MCF 10A (cell line): Measurements from ENCODE around the gene TMCC2. TPM values are rescaled to one million over a fixed set of nuclear protein-coding genes. Genes with fewer than 3 reads are reported as not detected.

ENCODE experiments used
- BruUV-seq: library from RNA; stranded (reverse); fragments of 400-500 nt; replicated peaks from 2 replicates; lab custom pipeline; 2021; lab: Mats Ljungman, UMichigan
- CTCF ChIA-PET: fragments of 300-600 bp; sonication (Branson Sonifier 250); formaldehyde crosslinking; extraction: SDS; loops from one replicate; lab custom pipeline; 2021; ENCODE audit warnings: antibody characterized with exemption, inconsistent platforms; lab: Yijun Ruan, JAX
- POLR2A ChIA-PET: fragments of 300-600, 350-650 bp; sonication (Branson Sonifier 250); formaldehyde crosslinking; extraction: SDS; loops from one replicate; lab custom pipeline; 2020; ENCODE audit warnings: antibody characterized with exemption, inconsistent platforms; lab: Yijun Ruan, JAX
- DNase-seq: peaks from one replicate; pipeline ENCODE4 v3.0.0-alpha.2; 2018; ENCODE audit not compliant: unreplicated experiment
- H3K27ac Mint-ChIP-seq: one replicate; pipeline ENCODE4 v1.8.0; 2022; ENCODE audit warnings: mild to moderate bottlenecking, low read depth, mixed read lengths; ENCODE audit not compliant: unreplicated experiment
- H3K27me3 Mint-ChIP-seq: one replicate; pipeline ENCODE4 v1.8.0; 2022; ENCODE audit warnings: mixed read lengths; ENCODE audit not compliant: insufficient read depth, unreplicated experiment
- H3K36me3 Mint-ChIP-seq: one replicate; pipeline ENCODE4 v1.8.0; 2022; ENCODE audit warnings: mild to moderate bottlenecking, moderate library complexity, mixed read lengths; ENCODE audit not compliant: insufficient read depth, unreplicated experiment
- H3K4me1 Mint-ChIP-seq: one replicate; pipeline ENCODE4 v1.8.0; 2022; ENCODE audit warnings: mixed read lengths; ENCODE audit not compliant: insufficient read depth, unreplicated experiment
- H3K4me3 Mint-ChIP-seq: one replicate; pipeline ENCODE4 v1.8.0; 2022; ENCODE audit warnings: mild to moderate bottlenecking, moderate library complexity, mixed read lengths; ENCODE audit not compliant: unreplicated experiment
- H3K9me3 Mint-ChIP-seq: one replicate; pipeline ENCODE4 v1.8.0; 2022; ENCODE audit warnings: mixed read lengths; ENCODE audit not compliant: unreplicated experiment
- intact Hi-C: fragments of 100-400 bp; cut with micrococcal nuclease; formaldehyde crosslinking; loops from 2 replicates; pipeline ENCODE4 v1.14.1; 2022
- total RNA-seq: library from RNA; stranded (reverse); gene quantifications from 2 replicates; pipeline ENCODE4 v1.2.3, GENCODE V29; 2022
- TF ChIP-seq, protein P1 (sequence below): fragments of 200-600 bp; IDR thresholded peaks from one replicate; pipeline ENCODE4 v1.8.0; 2022; ENCODE audit warnings: antibody characterized with exemption, mild to moderate bottlenecking; ENCODE audit not compliant: unreplicated experiment

Gene TMCC2
- total RNA-seq, 1 experiment from 2014 or later = 0.79 TPM

DNA sequence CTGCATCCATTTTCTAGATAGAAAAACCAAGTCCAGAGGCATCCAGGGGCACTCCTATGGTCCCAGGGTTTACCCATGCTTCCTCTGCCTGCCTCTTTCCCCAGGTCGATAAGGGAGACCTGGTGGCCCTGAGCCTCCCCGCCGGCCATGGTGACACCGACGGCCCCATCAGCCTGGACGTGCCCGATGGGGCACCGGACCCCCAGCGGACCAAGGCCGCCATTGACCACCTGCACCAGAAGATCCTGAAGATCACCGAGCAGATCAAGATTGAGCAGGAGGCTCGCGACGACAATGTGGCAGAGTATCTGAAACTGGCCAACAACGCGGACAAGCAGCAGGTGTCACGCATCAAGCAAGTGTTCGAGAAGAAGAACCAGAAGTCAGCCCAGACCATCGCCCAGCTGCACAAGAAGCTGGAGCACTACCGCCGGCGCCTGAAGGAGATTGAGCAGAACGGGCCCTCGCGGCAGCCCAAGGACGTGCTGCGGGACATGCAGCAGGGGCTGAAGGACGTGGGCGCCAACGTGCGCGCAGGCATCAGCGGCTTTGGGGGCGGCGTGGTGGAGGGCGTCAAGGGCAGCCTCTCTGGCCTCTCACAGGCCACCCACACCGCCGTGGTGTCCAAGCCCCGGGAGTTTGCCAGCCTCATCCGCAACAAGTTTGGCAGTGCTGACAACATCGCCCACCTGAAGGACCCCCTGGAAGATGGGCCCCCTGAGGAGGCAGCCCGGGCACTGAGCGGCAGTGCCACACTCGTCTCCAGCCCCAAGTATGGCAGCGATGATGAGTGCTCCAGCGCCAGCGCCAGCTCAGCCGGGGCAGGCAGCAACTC, 41.3 kb downstream of the TMCC2 start:
- BruUV-seq = no TSS peak
- Mint-ChIP-seq H3K9me3 (no peaks in the 10 kb centered on the region), H3K4me3 (no peak overlapping the region), H3K36me3 (no peaks in the 10 kb centered on the region), H3K27me3 (peaks cover 9% of the 10 kb centered on the region), H3K27ac (no peak overlapping the region), H3K4me1 (peaks cover 24% of the 10 kb centered on the region)
- TF ChIP-seq, protein P1, sequence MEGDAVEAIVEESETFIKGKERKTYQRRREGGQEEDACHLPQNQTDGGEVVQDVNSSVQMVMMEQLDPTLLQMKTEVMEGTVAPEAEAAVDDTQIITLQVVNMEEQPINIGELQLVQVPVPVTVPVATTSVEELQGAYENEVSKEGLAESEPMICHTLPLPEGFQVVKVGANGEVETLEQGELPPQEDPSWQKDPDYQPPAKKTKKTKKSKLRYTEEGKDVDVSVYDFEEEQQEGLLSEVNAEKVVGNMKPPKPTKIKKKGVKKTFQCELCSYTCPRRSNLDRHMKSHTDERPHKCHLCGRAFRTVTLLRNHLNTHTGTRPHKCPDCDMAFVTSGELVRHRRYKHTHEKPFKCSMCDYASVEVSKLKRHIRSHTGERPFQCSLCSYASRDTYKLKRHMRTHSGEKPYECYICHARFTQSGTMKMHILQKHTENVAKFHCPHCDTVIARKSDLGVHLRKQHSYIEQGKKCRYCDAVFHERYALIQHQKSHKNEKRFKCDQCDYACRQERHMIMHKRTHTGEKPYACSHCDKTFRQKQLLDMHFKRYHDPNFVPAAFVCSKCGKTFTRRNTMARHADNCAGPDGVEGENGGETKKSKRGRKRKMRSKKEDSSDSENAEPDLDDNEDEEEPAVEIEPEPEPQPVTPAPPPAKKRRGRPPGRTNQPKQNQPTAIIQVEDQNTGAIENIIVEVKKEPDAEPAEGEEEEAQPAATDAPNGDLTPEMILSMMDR = no peak
- intact Hi-C loops = no loop called here
- no peak for DNase-seq
- ChIA-PET POLR2A (interaction anchor here (2.4 to 11.8 kb wide), 2 partner anchors 50 to 57 kb away, joined by 12 to 210 read pairs; partner anchors contain the start of gene NUAK2), CTCF (interaction anchor here (5.8 to 22.3 kb wide), 4 partner anchors 11 to 218 kb away, joined by 41 to 1857 read pairs (median 130); partner anchors contain the start of genes NUAK2 and TMCC2)

DNA sequence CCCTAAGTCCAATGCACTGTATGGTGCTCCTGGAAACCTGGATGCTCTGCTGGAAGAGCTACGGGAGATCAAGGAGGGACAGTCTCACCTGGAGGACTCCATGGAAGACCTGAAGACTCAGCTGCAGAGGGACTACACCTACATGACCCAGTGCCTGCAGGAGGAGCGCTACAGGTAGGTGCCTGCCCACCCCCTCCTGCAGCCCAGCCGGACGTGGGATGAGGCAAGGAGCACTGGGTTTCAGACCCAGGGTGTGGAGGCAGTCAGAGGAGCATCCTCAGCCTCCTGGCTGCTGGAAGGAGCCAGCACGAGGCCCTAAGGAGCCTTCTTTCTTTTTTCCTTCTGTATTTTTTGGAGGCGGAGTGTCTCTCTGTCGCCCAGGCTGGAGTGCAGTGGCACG, 42.0 kb downstream of the TMCC2 start:
- Mint-ChIP-seq H3K4me3 (no peak overlapping the region), H3K36me3 (no peaks in the 10 kb centered on the region), H3K27me3 (peaks cover 9% of the 10 kb centered on the region), H3K27ac (no peak overlapping the region), H3K9me3 (no peaks in the 10 kb centered on the region), H3K4me1 (peaks cover 24% of the 10 kb centered on the region)
- no TSS peak for BruUV-seq
- intact Hi-C loops = no loop called here
- no peak for DNase-seq
- ChIA-PET POLR2A (interaction anchor here (0.5 to 11.8 kb wide), 5 partner anchors 7 to 56 kb away, joined by 3 to 210 read pairs (median 4); partner anchors contain the start of gene NUAK2), CTCF (interaction anchor here (0.5 to 22.3 kb wide), 6 partner anchors 12 to 218 kb away, joined by 3 to 1857 read pairs (median 88); partner anchors contain the start of genes NUAK2 and TMCC2)
- TF ChIP-seq, protein P1 = no peak

DNA sequence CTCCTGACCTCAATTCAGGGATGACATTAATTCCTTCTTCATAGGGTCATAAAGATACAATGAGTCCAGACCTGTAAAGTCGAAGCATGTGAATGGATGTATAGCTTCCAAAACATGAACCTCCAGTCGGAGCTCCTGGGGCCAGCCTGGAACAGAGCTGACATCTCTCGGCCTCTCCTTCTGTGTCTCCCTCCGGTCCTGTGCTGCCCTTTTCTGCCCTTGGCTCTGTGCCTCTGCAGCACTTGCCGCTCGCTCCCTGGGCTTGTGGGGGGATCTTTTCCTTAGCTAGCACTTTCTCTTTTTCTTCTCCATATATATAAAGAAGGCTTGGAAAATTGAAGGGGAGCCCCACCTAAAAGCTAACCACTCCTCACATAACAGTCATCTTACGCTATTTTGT, 42.5 kb downstream of the TMCC2 start:
- H3K4me3 Mint-ChIP-seq = no peak overlapping the region
- H3K9me3 Mint-ChIP-seq = no peaks in the 10 kb centered on the region
- H3K36me3 Mint-ChIP-seq = no peaks in the 10 kb centered on the region
- ChIA-PET POLR2A (interaction anchor here (0.6 to 11.8 kb wide), 15 partner anchors 8 to 253 kb away, joined by 3 to 210 read pairs (median 4); partner anchors contain the start of gene NUAK2), CTCF (interaction anchor here (0.5 to 22.3 kb wide), 16 partner anchors 13 to 298 kb away, joined by 3 to 1857 read pairs (median 5); partner anchors contain the start of genes NUAK2, RBBP5 and TMCC2)
- no peak for DNase-seq
- TF ChIP-seq, protein P1 = no peak
- intact Hi-C loops = no loop called here
- no TSS peak for BruUV-seq
- peaks cover 9% of the 10 kb centered on the region for H3K27me3 Mint-ChIP-seq
- H3K4me1 Mint-ChIP-seq = peaks cover 24% of the 10 kb centered on the region
- no peak overlapping the region for H3K27ac Mint-ChIP-seq

DNA sequence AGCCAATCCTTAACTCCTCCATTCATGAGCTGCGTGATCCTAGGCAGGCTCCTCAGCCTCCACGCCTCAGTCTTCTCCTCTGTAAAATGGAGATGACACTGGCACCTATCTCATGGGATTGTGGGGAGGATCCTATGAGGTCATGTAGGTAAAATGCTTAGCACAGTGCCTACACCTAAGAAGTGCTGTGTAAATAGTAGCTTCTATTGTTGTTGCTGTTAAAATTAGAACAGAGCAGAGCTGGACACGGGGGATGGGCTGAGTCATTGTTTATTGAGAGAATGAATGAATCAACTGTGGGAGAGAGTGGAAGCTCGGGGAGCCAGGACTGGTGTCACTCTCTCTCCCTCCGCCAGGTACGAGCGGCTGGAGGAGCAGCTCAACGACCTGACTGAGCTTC, 43.0 kb downstream of the TMCC2 start:
- ChIA-PET POLR2A (interaction anchor here (0.6 to 11.8 kb wide), 17 partner anchors 8 to 252 kb away, joined by 3 to 210 read pairs (median 3); partner anchors contain the start of genes NUAK2 and RBBP5), CTCF (interaction anchor here (0.5 to 22.3 kb wide), 21 partner anchors 9 to 1176 kb away, joined by 3 to 1857 read pairs (median 5); partner anchors contain the start of genes NUAK2, RBBP5 and TMCC2)
- BruUV-seq = no TSS peak
- H3K27me3 Mint-ChIP-seq = peaks cover 9% of the 10 kb centered on the region
- TF ChIP-seq, protein P1 = no peak
- peaks cover 24% of the 10 kb centered on the region for H3K4me1 Mint-ChIP-seq
- no peak overlapping the region for H3K4me3 Mint-ChIP-seq
- no peaks in the 10 kb centered on the region for H3K36me3 Mint-ChIP-seq
- no peak overlapping the region for H3K27ac Mint-ChIP-seq
- peak; percentile 90 for DNase-seq
- no peaks in the 10 kb centered on the region for H3K9me3 Mint-ChIP-seq
- intact Hi-C loops = no loop called here
